CD8-positive, alpha-beta memory T cell (primary cell): ENCODE results near the gene NFIL3. TPM values are rescaled to one million over a fixed set of nuclear protein-coding genes. Genes with fewer than 3 reads are reported as not detected.
"Not testable (repeated sequence)": the region's sequence is repeated elsewhere in the genome, so short reads cannot be mapped to it uniquely, and the experiment has no call there.

Experiments
- CTCF ChIA-PET: fragments of 350-600 bp; sonication (Branson Sonifier 250); formaldehyde crosslinking; loops from one replicate; lab custom pipeline; 2021; ENCODE audit warnings: antibody characterized with exemption; lab: Charles Lee
- POLR2A ChIA-PET: fragments of 350-600 bp; sonication (Branson Sonifier 250); formaldehyde crosslinking; loops from one replicate; lab custom pipeline; 2021; ENCODE audit warnings: antibody characterized with exemption; lab: Charles Lee
- DNase-seq, 5 donors: peaks; one replicate each; pipeline versions ENCODE4 v3.0.0 to v3.0.0-alpha.2; 2020 to 2022; ENCODE audit warnings: mixed read lengths in 1 of 5
- H3K27ac ChIP-seq: one replicate; pipeline ENCODE4 v1.7.0; 2013; ENCODE audit warnings: low read depth, mild to moderate bottlenecking, low read length, moderate library complexity
- H3K27me3 ChIP-seq: 2 replicates; pipeline ENCODE4 v1.7.0; 2013; ENCODE audit warnings: low read length, mild to moderate bottlenecking; ENCODE audit not compliant: insufficient read depth, poor library complexity, severe bottlenecking
- H3K36me3 ChIP-seq: 2 replicates; pipeline ENCODE4 v1.7.0; 2013; ENCODE audit warnings: mild to moderate bottlenecking, low read length, moderate library complexity; ENCODE audit not compliant: insufficient read depth
- H3K4me1 ChIP-seq: 2 replicates; pipeline ENCODE4 v1.7.0; 2013; ENCODE audit warnings: mild to moderate bottlenecking, low read length, moderate library complexity; ENCODE audit not compliant: insufficient read depth
- H3K4me3 ChIP-seq: 2 replicates; pipeline ENCODE4 v1.7.0; 2013; ENCODE audit warnings: mild to moderate bottlenecking, low read length
- H3K9me3 ChIP-seq: 2 replicates; pipeline ENCODE4 v1.7.0; 2013; ENCODE audit warnings: mild to moderate bottlenecking, low read length
- H3K27ac Mint-ChIP-seq, 8 donors: one replicate each; pipeline ENCODE4 v1.8.0; 2020 to 2021; ENCODE audit warnings: mixed read lengths in 8 of 8, mild to moderate bottlenecking in 6 of 8, inconsistent platforms in 3 of 8, moderate library complexity in 3 of 8
- H3K27me3 Mint-ChIP-seq, 2 donors: one replicate each; pipeline ENCODE4 v1.8.0; 2020 to 2021; ENCODE audit warnings: mixed read lengths in 2 of 2, mild to moderate bottlenecking in 1 of 2, moderate library complexity in 1 of 2
- H3K36me3 Mint-ChIP-seq, 3 donors: one replicate each; pipeline ENCODE4 v1.8.0; 2020 to 2021; ENCODE audit warnings: mixed read lengths in 3 of 3, inconsistent platforms in 1 of 3, mild to moderate bottlenecking in 1 of 3
- H3K4me1 Mint-ChIP-seq, 3 donors: one replicate each; pipeline ENCODE4 v1.8.0; 2020 to 2021; ENCODE audit warnings: mixed read lengths in 3 of 3, inconsistent platforms in 1 of 3, mild to moderate bottlenecking in 1 of 3
- H3K4me3 Mint-ChIP-seq, 7 donors: one replicate each; pipeline ENCODE4 v1.8.0; 2020 to 2021; ENCODE audit warnings: mixed read lengths in 7 of 7, mild to moderate bottlenecking in 6 of 7, moderate library complexity in 4 of 7, inconsistent platforms in 2 of 7
- H3K9me3 Mint-ChIP-seq, 5 donors: one replicate each; pipeline ENCODE4 v1.8.0; 2020 to 2022; ENCODE audit warnings: mixed read lengths in 5 of 5, mild to moderate bottlenecking in 3 of 5, moderate library complexity in 2 of 5, inconsistent platforms in 1 of 5
- polyA plus RNA-seq: library from polyadenylated mRNA; unstranded; fragments of 300-500 nt; fragmentation: Illumina TruSeq; gene quantifications from one replicate; pipeline ENCODE4 v1.2.3, GENCODE V29; 2021
- total RNA-seq, 2 experiments: library from RNA; stranded (reverse); gene quantifications; one replicate each; pipeline ENCODE4 v1.2.3, GENCODE V29; 2021

Gene NFIL3
- total and polyA plus RNA-seq, 3 experiments from 2014 or later, result 5.4 to 69.3 (median 68.6) TPM

DNA sequence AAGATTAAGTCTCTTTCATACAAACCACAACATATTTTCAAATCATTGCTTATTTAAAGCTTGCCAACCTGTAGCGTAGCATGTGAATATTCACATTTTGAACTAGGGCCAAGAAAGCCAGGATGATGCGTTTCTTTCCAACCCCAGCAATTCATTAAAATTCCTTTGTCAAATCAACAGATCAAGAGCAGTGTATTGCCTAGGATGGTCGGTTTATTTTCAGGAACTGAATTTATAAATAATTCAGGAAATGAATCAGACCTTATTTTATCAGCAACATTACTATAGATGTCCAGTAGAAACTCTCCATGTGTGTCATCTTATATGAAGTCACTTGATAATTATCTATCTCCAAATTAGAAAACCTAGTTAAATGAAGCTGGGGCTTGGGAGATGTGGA is 48.7 kb downstream of the NFIL3 start:
- no peaks in the 10 kb centered on the region for H3K9me3 ChIP-seq
- Mint-ChIP-seq H3K36me3 (peaks cover 0 to 4% (median 0%) of the 10 kb centered on the region in 3 donors), H3K4me1 (peaks cover 3 to 7% (median 6%) of the 10 kb centered on the region in 3 donors), H3K9me3 (peaks cover 0 to 2% (median 0%) of the 10 kb centered on the region in 5 donors), H3K4me3 (no peak overlapping the region), H3K27me3 (no peaks in the 10 kb centered on the region), H3K27ac (no peak overlapping the region)
- no peaks in the 10 kb centered on the region for H3K4me1 ChIP-seq
- ChIA-PET POLR2A (no interaction called here), CTCF (no interaction called here)
- H3K4me3 ChIP-seq, result no peak overlapping the region
- no peak for DNase-seq
- no peaks in the 10 kb centered on the region for H3K27me3 ChIP-seq
- H3K27ac ChIP-seq, result no peak overlapping the region
- H3K36me3 ChIP-seq, result no peaks in the 10 kb centered on the region

DNA sequence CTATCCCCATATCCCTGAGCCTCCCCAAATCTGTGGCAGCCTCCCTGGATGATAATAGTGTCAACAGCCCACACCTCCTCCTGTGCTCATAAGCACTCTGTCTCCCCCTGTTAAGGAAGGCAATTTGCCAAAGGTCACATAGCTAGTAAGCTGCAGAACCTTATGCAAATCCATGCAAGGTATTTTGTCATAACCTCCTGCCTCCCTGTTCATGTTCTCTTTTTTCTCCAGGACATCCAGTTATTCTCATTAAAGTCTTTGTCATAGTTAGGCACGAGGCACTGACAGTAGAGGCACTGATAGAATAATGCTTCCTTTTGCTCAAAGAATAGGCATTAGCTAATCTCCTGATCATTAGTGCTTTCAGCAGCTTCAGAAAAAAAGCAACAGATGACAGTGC is 51.7 kb downstream of the NFIL3 start:
- Mint-ChIP-seq H3K4me3 (no peak overlapping the region), H3K27ac (no peak overlapping the region), H3K9me3 (no peaks in the 10 kb centered on the region), H3K4me1 (peaks cover 3 to 6% (median 5%) of the 10 kb centered on the region in 3 donors), H3K27me3 (peaks cover 0 to 8% of the 10 kb centered on the region in 2 donors), H3K36me3 (no peaks in the 10 kb centered on the region)
- CTCF ChIA-PET, result no interaction called here
- H3K4me1 ChIP-seq, result no peaks in the 10 kb centered on the region
- POLR2A ChIA-PET, result interaction anchor here (0.7 kb wide), 1 partner anchor 45 kb away, joined by 3 read pairs; no protein-coding TSS in a partner anchor
- no peaks in the 10 kb centered on the region for H3K9me3 ChIP-seq
- DNase-seq, result no peak
- H3K27ac ChIP-seq, result no peak overlapping the region
- no peaks in the 10 kb centered on the region for H3K36me3 ChIP-seq
- H3K27me3 ChIP-seq, result no peaks in the 10 kb centered on the region
- no peak overlapping the region for H3K4me3 ChIP-seq

DNA sequence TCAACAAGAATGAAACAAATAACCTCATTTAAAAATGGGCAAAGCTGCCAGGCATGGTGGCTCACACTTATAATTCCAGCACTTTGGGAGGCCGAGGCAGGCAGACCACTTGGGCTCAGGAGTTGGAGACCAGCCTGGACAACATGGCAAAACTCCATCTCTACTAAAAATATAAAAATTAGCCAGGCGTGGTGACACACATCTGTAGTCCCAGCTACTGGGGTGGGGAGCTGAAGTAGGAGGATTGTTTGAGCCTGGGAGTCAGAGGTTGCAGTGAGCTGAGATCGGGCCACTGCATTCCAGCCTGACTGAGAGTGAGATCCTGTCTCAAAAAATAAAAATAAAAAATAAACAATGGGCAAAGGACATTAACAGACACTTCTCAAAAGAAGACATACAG is 53.6 kb downstream of the NFIL3 start:
- H3K4me3 ChIP-seq, H3K27ac ChIP-seq, H3K4me3 Mint-ChIP-seq, H3K36me3 Mint-ChIP-seq, POLR2A ChIA-PET, H3K9me3 Mint-ChIP-seq, H3K27me3 Mint-ChIP-seq, DNase-seq, H3K4me1 Mint-ChIP-seq, H3K9me3 ChIP-seq, H3K27me3 ChIP-seq, H3K27ac Mint-ChIP-seq, H3K36me3 ChIP-seq, CTCF ChIA-PET, H3K4me1 ChIP-seq: not testable (repeated sequence)

GRCh38 chr9:91364702-91365101 is 58.9 kb downstream of the NFIL3 start:
- Mint-ChIP-seq H3K9me3 (no peaks in the 10 kb centered on the region), H3K4me1 (peaks cover 18 to 27% (median 21%) of the 10 kb centered on the region in 3 donors), H3K27me3 (peaks cover 0 to 7% of the 10 kb centered on the region in 2 donors), H3K36me3 (peaks cover 0 to 6% (median 3%) of the 10 kb centered on the region in 3 donors), H3K27ac (no peak overlapping the region), H3K4me3 (peak overlapping the region in 1 of 7 donors; percentile 31)
- POLR2A ChIA-PET, result no interaction called here
- Histone ChIP-seq H3K4me3 (no peak overlapping the region), H3K27ac (no peak overlapping the region), H3K9me3 (no peaks in the 10 kb centered on the region), H3K4me1 (peaks cover 20% of the 10 kb centered on the region), H3K36me3 (no peaks in the 10 kb centered on the region), H3K27me3 (no peaks in the 10 kb centered on the region)
- CTCF ChIA-PET, result no interaction called here
- DNase-seq, result no peak

DNA sequence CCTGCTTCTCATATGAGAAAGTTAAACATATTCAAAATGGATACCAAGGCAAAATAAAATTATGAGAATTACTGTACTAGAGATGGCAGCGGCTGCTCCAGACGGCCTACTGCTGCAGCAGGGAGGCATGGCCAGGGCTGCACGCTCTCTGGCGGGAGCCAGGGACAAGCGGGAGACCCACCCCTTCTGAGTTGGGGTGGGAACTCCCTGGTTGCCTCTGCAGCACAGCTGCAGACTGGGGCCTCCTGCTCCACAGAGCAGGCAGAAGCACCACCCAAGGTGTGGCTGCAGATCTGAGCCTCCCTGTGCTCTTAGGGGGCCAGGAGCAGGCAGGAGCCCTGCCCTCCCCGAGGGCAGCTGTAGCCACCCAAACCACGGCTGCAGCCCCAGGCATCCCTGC is 59.6 kb downstream of the NFIL3 start:
- no peaks in the 10 kb centered on the region for H3K27me3 ChIP-seq
- H3K4me1 ChIP-seq, result peaks cover 27% of the 10 kb centered on the region
- H3K36me3 ChIP-seq, result no peaks in the 10 kb centered on the region
- no peak for DNase-seq
- H3K27ac Mint-ChIP-seq, result no peak overlapping the region
- H3K36me3 Mint-ChIP-seq, result peaks cover 0 to 8% (median 3%) of the 10 kb centered on the region in 3 donors
- peak overlapping the region in 1 of 7 donors; percentile 73 for H3K4me3 Mint-ChIP-seq
- no peaks in the 10 kb centered on the region for H3K9me3 Mint-ChIP-seq
- H3K4me1 Mint-ChIP-seq, result peaks cover 25 to 34% (median 28%) of the 10 kb centered on the region in 3 donors
- POLR2A ChIA-PET, result no interaction called here
- peaks cover 0 to 3% of the 10 kb centered on the region in 2 donors for H3K27me3 Mint-ChIP-seq
- no peaks in the 10 kb centered on the region for H3K9me3 ChIP-seq
- CTCF ChIA-PET, result no interaction called here
- H3K4me3 ChIP-seq, result no peak overlapping the region
- no peak overlapping the region for H3K27ac ChIP-seq

GRCh38 chr9:91362051-91362611 is 61.5 kb downstream of the NFIL3 start:
- Histone ChIP-seq H3K27me3 (no peaks in the 10 kb centered on the region), H3K27ac (no peak overlapping the region), H3K9me3 (no peaks in the 10 kb centered on the region), H3K36me3 (no peaks in the 10 kb centered on the region), H3K4me1 (peaks cover 30% of the 10 kb centered on the region), H3K4me3 (peak overlapping the region; percentile 72)
- POLR2A ChIA-PET, result interaction anchor here (0.6 to 1.5 kb wide), 3 partner anchors 62 to 260 kb away, joined by 3 to 11 read pairs (median 4); partner anchors contain the start of gene NFIL3
- no peak for DNase-seq
- no peaks in the 10 kb centered on the region for H3K9me3 Mint-ChIP-seq
- CTCF ChIA-PET, result interaction anchor here (1.2 to 1.5 kb wide), 2 partner anchors 62 to 447 kb away, joined by 4 to 5 read pairs; partner anchors contain the start of gene NFIL3
- H3K4me3 Mint-ChIP-seq, result peak overlapping the region; percentile 89 to 99 (median 92)
- peaks cover 38 to 52% (median 47%) of the 10 kb centered on the region in 3 donors for H3K4me1 Mint-ChIP-seq
- H3K27ac Mint-ChIP-seq, result peak overlapping the region in 7 of 8 donors; percentile 70 to 89 (median 87)
- H3K27me3 Mint-ChIP-seq, result no peaks in the 10 kb centered on the region
- peaks cover 0 to 17% (median 3%) of the 10 kb centered on the region in 3 donors for H3K36me3 Mint-ChIP-seq

DNA sequence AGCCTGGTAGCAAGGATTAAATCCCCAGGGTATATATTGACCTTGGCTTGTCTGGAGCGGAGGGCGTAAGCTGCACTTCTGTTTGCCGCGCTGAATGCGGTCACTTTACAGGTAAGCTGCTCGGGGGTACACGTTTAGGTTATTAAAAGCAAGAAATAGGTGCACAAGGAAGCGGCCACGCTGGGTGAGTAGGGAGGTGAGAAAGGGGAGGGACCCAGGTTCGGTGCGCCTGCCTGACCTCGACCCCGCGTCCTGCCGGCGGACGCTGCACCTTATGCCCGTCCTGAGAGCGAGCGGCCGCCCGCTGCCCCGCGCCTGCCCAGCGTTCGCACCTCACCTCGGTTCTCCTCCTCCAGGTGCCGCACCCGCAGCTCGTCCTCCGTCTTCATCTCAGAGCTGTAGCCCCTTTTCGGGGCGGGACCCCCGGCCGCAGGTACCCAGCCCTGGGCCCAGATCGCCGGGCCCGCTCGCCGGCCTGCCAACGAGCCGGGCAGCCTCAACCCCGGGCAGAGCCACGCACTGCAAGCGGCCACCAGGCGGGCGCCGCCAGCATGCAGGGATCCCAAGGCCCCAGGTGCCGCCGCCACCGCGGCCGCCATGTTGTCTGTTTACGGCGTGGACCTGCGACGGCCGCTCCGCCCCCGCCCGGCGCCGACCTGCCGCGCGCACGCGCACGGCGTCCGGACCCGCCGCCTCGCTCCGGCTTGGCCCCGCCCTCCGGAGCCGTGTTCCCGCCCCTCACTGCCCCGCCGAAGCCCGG is 62.2 kb downstream of the NFIL3 start, which contains the start of gene AUH:
TSS of gene AUH (minus strand) at position 628 of the 760 bp plus-strand sequence. CDS start at position 599, 29 bp downstream.
- peaks cover 30% of the 10 kb centered on the region for H3K4me1 ChIP-seq
- Mint-ChIP-seq H3K27ac (peak within 1 kb of the TSS; percentile 83 to 100 (median 96)), H3K36me3 (peaks cover 2 to 23% (median 3%) of the 10 kb centered on the region in 3 donors), H3K4me3 (peak within 1 kb of the TSS; percentile 90 to 99 (median 99)), H3K27me3 (no peaks in the 10 kb centered on the region), H3K9me3 (no peaks in the 10 kb centered on the region), H3K4me1 (peaks cover 42 to 59% (median 54%) of the 10 kb centered on the region in 3 donors)
- peak; percentile 80 to 89 (median 86) for DNase-seq
- H3K36me3 ChIP-seq, result no peaks in the 10 kb centered on the region
- H3K4me3 ChIP-seq, result peak within 1 kb of the TSS; percentile 91
- CTCF ChIA-PET, result interaction anchor here (0.7 to 1.5 kb wide), 4 partner anchors 62 to 328 kb away, joined by 3 to 5 read pairs (median 4); partner anchors contain the start of gene NFIL3
- no peaks in the 10 kb centered on the region for H3K9me3 ChIP-seq
- peak within 1 kb of the TSS; percentile 83 for H3K27ac ChIP-seq
- no peaks in the 10 kb centered on the region for H3K27me3 ChIP-seq
- POLR2A ChIA-PET, result interaction anchor here (1.2 to 1.5 kb wide), 2 partner anchors 62 to 260 kb away, joined by 3 to 11 read pairs; partner anchors contain the start of gene NFIL3
